HG02852 (cell line): ENCODE data around the gene MYLK.

ENCODE experiments used
- ATAC-seq: cut with Tn5 transposase; IDR thresholded peaks from one replicate; pipeline ENCODE4 v1.9.1; 2021; ENCODE audit warnings: mild to moderate bottlenecking, moderate library complexity; ENCODE audit not compliant: unreplicated experiment

MYLK gene

GRCh38 chr3:123656274-123656673 is 227.9 kb downstream of the MYLK start:
- ATAC-seq, result no peak

- no peak for ATAC-seq
These were observed 228.7 kb downstream of the MYLK start for GRCh38 chr3:123655400-123655799.

- ATAC-seq, result no peak
These were observed 230.9 kb downstream of the MYLK start for GRCh38 chr3:123653221-123653682.

DNA sequence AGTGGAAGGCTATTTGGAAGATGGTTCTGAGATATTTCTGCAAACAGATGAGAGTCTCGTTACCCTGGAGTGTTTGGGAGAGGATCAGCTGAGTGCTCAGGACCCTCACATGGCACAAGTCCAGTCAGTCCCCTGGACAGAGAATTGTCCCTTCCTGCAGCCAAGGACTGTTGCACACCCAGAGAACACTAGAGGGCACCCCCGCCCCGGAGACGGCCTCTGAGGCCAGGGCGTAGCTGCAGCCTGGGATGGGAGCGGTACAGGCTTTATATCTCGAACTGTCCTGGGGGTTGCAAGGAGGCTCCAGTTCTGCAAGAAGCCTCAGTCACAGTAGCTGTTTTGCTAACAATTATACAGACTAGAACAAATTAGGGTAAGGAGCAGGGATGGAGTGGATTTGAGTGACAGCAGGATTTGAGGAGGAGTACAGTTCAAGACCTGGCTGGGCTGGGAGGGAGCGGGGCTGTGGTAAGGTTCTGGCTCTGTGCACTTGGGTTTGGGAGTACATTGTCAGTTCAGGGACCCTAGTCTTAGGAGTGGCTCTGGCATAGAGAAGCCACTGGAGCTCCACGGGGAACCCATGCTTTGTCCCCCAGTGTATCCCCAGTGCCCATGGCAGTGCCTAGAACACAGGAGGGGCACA is 231.7 kb downstream of the MYLK start:
- no peak for ATAC-seq

GRCh38 chr3:123651449-123652341 is 232.4 kb downstream of the MYLK start:
- no peak for ATAC-seq

DNA sequence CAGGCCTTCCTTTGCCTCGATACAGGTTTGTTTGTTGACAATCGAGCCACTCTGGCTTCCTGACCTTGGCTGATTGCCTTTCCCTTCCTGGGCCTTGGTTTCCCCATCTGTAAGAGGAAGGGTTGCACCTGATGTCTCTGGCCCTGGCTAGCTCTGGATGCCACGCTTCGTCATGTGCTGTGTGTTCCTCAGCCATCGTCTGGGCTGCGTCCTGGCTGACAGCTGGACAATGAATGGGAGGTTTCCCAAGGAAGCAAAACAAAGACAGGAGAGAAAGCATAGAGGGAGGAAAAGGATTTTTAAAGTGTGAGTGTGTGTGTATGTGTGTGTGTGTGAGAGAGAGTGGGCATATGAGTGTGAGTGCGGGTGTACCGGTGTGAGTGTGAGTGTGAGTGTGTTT is 234.0 kb downstream of the MYLK start:
- no peak for ATAC-seq

DNA sequence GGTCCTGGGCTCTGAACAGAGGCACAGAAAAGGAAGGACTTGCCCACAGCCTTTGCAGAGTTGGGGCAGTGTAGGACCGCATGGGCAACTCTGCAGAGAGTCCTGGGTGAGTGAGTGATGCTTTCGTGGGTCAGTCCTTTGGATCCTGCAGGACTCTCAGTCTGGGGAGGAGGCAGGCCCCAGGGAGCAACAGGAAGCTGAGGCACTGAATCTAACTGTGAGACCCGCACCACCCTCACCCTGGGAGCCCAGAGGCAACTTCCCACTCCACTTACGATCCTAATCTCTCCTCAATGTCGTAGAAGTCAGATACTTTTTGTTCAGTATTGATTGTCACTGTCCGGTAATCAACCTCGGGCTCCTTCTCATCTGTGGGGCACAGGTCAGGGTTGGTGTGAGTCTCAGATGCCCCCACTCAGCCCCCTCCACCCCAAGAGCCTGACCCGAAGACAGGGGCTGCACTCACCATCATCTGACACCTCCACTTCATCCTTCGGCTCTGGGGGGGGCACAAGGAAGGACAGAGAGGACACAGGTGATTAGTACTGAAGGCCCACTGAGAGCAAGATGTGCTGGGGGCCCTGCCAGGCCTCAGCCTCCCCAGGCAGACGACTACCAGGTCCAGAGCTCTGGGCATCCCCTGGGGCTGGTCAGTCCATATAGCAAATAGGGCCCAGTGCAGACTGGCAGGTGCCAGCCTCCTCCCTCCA is 235.3 kb downstream of the MYLK start:
- ATAC-seq, result no peak

DNA sequence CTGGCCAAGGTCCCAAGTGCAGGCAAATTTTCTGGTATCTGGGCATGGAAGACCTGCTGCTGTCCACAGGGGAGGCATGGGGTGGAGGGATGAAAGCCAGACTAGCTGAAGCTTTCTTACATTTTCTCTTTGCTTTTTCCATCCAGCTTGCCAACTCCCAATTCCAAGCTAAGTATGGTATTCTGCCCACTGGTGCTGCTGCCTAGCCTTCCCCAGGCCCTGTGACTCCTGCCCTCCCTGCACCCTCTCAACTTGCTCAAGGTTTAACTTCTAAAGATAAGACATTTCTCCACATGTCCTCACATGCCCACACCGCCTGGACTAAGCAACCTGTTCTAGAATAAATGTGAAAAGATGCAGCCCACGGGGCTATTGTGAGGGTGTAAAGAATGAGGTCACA is 239.8 kb downstream of the MYLK start:
- no peak for ATAC-seq

DNA sequence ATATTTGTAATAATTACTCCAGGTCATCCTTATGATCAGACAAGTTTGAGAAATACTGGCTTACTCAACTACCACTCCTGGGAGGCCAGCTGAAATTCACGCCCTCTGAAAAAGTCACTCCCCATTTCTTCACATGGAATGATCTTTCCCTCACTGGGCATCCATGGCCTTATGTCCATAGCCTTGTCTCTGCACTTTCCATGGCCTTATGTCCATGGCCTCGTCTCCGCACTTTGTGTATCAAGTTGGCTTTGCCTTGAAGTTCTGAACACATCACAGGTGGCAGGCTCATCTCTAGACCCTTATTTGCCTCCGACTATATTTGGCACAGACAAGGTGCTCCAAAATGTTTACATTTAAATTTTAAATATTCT is 241.2 kb downstream of the MYLK start:
- ATAC-seq, result no peak

DNA sequence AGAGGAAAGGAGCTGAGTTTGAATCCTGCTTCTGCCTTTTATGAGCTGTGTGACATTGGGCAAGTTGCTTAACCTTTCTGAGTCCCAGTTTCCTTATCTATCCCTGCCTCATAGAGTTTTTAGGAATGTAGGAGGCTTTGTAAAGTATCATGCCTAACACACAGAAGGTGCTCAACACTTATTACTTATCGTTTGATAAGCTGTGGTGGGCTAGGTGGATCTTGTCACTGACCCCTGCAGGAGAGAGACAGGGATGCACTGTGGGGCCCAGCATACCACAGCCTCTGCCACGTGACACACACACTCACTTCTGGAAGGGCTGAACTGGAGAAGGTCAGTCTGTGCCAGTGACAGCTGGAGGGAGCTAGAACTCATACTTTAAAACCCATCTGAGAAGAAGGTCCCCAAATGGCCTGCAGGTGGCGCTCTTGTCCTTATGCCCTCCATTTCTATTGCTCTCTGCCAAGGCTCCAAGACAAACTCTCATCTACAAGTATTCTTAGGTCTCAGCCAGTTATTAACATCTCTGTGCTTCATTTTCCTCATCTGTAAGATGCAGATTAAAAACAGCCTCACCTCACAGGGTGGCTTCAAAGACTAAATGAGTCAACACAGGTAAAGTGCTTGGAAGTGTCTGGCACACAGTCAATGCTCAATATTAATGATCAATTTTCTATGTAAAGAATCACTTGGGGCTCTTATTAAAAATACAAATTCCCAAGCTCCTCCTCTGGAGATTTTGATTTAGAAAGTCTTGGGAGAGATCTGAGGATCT is 241.8 kb downstream of the MYLK start:
- ATAC-seq, result peak; percentile 86

GRCh38 chr3:123641505-123641904 is 242.6 kb downstream of the MYLK start:
- no peak for ATAC-seq

- no peak for ATAC-seq
These were observed 243.2 kb downstream of the MYLK start for GRCh38 chr3:123640740-123641462.

- no peak for ATAC-seq
These were observed 243.8 kb downstream of the MYLK start for GRCh38 chr3:123640311-123640710.

DNA sequence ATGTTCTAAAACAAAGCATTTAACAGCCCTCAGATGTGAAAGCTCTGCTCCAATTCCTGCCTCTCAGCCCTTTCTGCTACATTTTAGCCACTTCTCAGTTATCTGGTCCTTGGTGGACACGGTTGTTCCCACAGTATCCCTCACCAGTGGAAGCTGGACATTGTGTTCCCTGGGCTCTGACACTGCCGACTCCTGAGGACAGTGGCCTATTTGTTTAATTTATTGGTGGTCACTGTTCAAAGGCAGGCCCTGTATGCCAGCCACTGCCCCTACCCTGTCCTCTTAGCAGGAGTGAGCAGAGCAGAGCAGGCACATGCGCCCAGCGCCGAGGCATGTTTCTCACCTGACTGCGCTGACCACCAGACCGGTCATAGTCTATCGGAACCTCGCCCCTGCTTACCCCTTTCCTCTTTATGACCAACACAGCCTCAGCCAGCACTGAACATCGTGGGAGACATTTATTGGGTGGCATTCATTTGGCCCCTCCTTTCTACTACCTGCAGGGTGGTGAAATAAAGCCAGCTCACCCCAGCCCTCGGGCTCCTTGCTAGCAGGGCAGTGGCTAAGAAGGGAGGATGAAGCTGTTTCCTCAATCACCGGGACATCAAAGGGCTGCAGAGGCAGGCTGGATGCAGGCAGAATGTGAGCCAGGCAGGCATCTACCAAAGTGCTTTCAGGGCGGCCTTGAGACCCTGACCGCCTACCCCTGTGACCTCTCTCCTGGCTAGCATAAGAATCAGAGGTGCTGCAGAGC is 245.0 kb downstream of the MYLK start:
- ATAC-seq, result no peak

DNA sequence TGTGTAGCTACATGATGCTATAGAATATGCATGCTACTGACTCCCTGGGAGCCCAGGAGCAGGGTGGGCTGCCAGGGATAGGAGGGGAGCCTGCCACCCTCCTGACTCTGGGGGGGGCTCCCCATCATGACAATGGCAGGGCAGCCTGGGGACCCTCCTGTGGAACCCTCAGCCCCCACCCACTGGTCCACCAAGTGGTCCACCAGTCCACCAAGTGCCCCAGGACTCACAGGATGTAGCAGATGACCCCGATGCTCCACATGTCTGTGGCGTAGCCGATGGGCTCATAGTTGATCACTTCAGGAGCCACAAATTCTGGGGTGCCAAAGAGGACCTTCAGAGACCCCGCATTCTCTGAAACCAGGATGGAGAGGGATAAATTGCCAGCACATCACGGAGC is 246.3 kb downstream of the MYLK start:
- ATAC-seq, result no peak

GRCh38 chr3:123637131-123637530 is 247.0 kb downstream of the MYLK start:
- no peak for ATAC-seq

DNA sequence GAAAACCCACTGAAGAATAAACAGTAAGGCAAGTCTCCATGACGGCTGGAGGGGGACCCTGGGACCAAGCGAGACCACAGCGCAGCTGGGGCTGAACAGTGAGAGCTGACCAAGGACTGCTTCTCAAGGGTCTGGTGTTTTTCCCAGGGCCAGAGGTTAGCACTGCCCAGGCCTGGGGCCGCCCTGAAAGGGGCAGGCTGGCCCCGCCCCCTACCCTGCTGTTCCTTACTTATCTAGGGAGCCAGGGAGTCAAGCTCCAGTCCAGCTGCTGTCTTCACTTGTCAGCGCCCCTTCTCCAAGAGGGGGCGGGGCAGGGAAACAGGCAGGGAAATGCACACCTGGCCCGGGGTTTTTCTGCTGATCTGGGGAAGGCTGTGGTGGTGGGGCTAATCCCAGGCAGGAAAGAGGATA is 247.7 kb downstream of the MYLK start:
- no peak for ATAC-seq

DNA sequence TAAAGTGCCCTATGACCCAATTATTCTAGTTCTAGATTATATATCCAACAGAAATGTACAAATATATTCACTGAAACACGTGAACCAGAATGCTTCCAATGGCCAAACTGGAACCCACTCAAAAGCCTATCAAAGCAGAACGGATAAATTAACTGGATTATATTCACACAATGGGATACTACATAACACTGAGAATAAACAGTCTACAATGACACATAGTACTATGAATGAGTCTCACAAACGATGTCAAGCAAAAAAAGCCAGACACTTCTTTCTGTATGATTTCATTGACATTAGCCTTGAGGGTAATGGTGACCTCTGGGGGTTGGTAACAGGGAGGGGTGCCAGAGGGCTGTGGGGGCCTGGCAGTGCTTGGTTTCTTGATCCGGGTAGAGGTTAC is 248.4 kb downstream of the MYLK start:
- ATAC-seq, result no peak

GRCh38 chr3:123635217-123635616 is 248.9 kb downstream of the MYLK start:
- no peak for ATAC-seq
